Choroid plexus epithelial cell (primary cell): ENCODE data around the gene DBI.

Experiments
- DNase-seq: peaks from one replicate; pipeline ENCODE4 v3.0.0-alpha.2; 2010; ENCODE audit warnings: low read depth
- H3K4me3 ChIP-seq: 2 replicates; pipeline ENCODE4 v1.5.1; 2011; ENCODE audit warnings: low read depth, mild to moderate bottlenecking, control low read depth, low read length, moderate library complexity
- TF ChIP-seq, protein P1 (sequence below): conservative IDR thresholded peaks from 2 replicates; pipeline ENCODE4 v1.5.1; 2011; ENCODE audit warnings: low read depth, mild to moderate bottlenecking, control low read depth, inconsistent platforms, low read length, moderate library complexity

Gene DBI

GRCh38 chr2:119327431-119327830, 39.3 kb upstream of the DBI start:
- TF ChIP-seq, protein P1, sequence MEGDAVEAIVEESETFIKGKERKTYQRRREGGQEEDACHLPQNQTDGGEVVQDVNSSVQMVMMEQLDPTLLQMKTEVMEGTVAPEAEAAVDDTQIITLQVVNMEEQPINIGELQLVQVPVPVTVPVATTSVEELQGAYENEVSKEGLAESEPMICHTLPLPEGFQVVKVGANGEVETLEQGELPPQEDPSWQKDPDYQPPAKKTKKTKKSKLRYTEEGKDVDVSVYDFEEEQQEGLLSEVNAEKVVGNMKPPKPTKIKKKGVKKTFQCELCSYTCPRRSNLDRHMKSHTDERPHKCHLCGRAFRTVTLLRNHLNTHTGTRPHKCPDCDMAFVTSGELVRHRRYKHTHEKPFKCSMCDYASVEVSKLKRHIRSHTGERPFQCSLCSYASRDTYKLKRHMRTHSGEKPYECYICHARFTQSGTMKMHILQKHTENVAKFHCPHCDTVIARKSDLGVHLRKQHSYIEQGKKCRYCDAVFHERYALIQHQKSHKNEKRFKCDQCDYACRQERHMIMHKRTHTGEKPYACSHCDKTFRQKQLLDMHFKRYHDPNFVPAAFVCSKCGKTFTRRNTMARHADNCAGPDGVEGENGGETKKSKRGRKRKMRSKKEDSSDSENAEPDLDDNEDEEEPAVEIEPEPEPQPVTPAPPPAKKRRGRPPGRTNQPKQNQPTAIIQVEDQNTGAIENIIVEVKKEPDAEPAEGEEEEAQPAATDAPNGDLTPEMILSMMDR = no peak
- no peak for DNase-seq
- H3K4me3 ChIP-seq = no peak overlapping the region

DNA sequence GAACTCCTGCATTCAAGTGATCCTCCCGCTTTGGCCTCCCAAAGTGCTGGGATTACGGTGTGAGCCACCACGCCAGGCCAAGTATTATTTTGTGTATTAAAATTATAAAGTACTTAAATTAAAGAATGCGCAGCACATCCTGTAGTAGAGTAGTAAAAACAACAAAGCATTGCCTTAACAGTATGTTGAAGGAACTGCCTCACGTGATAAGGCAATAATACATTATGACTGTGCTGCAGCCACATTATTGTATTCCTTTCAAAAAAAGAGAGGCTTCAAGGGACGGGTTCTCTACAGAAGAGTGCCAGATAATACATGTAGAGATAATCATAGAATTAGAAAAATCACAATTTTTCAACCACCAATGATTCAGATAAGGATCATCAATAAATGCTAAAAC, 33.8 kb upstream of the DBI start:
- TF ChIP-seq, protein P1 = no peak

DNA sequence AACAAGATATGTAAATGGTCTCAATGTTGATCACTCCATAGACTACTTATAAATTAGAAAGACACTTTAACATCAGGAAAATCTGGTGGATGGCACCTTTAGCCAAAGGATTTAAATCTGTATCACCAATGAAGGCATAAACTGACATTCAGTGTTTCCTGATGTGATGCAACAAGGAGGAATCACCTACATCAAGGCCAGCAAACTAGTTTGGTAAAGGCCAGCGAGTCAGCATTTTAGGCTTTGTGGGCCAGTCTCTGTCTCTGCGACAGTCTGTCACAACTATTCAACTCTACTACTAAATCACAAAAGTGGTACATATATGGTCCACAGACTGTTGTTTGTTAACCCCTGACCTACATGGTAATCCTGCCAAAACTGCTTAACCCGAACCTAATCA, 33.4 kb upstream of the DBI start:
- DNase-seq = no peak
- TF ChIP-seq, protein P1 = no peak
- no peak overlapping the region for H3K4me3 ChIP-seq

More for the DNA sequence above, 33.8 kb upstream of the DBI start:
- no peak for DNase-seq
- H3K4me3 ChIP-seq = no peak overlapping the region

DNA sequence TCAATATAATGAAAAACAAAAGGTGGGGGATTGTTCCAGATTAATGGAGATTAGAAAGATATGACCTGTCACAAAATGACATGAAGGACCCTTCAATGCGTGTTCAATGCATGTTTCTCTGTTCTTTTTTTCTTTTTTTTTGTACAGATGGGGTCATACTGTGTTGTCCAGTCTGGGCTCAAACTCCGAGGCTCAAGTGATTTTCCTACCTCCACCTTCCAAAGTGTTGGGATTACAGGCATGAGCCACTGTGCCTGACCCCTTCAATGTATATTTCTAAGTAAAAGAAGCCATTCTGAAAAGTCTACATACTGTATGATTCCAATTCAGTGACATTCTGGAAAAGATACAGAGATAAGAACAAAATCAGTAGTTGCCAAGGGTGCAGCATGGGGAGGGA, 32.9 kb upstream of the DBI start:
- DNase-seq = no peak
- TF ChIP-seq, protein P1 = no peak
- no peak overlapping the region for H3K4me3 ChIP-seq

GRCh38 chr2:119337749-119338148, 29.0 kb upstream of the DBI start:
- TF ChIP-seq, protein P1 = no peak
- H3K4me3 ChIP-seq = no peak overlapping the region
- no peak for DNase-seq

DNA sequence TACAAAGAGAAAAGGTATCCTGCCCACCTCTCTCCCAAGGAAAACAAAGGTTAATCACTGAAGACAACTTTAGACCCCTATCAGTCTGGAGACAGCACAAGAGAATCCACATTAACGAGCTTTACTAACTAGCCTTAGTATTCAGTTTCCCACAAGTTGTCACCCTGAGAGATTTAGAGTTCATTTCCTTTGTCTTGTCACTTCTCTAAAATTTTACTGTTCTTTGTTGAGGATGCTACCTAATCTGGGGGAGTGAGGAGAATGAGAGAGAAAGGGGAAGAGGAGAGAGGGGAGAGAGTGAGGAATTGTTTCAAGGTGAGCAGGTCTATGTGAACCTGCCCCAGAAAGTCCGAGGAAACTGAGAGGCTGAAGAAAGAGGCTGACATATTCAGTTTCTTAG, 28.5 kb upstream of the DBI start:
- H3K4me3 ChIP-seq = no peak overlapping the region
- no peak for DNase-seq
- TF ChIP-seq, protein P1 = no peak

- no peak overlapping the region for H3K4me3 ChIP-seq
- TF ChIP-seq, protein P1 = no peak
- DNase-seq = no peak
These were observed 27.8 kb upstream of the DBI start for GRCh38 chr2:119338826-119339561.
